Fibroblast of pulmonary artery (primary cell): Measurements from ENCODE around the gene RPP38.

Experiments
- DNase-seq: peaks from one replicate; pipeline ENCODE4 v3.0.0-alpha.2; 2010; ENCODE audit warnings: low read depth
- H3K4me3 ChIP-seq: replicated peaks from 2 replicates; pipeline ENCODE4 v1.5.1; 2011; ENCODE audit warnings: low read depth, mild to moderate bottlenecking, control low read depth, low read length, moderate library complexity
- CTCF ChIP-seq: IDR thresholded peaks from 2 replicates; pipeline ENCODE4 v1.5.1; 2011; ENCODE audit warnings: mild to moderate bottlenecking, control low read depth, low read length, inconsistent platforms; ENCODE audit errors: missing control alignments

The RPP38 gene

GRCh38 chr10:15149042-15149771 lies 52.1 kb downstream of the RPP38 start:
- DNase-seq = no peak
- H3K4me3 ChIP-seq = no peak overlapping the region
- TF ChIP-seq CTCF = no peak

- H3K4me3 ChIP-seq = no peak overlapping the region
- DNase-seq = no peak
- no peak for TF ChIP-seq CTCF
Measured at GRCh38 chr10:15150563-15150962, 53.4 kb downstream of the RPP38 start.

GRCh38 chr10:15152556-15152955 lies 55.4 kb downstream of the RPP38 start:
- DNase-seq = no peak
- no peak for TF ChIP-seq CTCF
- H3K4me3 ChIP-seq = no peak overlapping the region
